GM18526 (cell line): Measurements from ENCODE around the gene VWA3B.

Experiments
- POLR2A ChIP-seq: IDR thresholded peaks from 3 replicates; pipeline ENCODE4 v1.6.1; 2011; ENCODE audit not compliant: insufficient read length; ENCODE audit errors: extremely low read depth

VWA3B gene

DNA sequence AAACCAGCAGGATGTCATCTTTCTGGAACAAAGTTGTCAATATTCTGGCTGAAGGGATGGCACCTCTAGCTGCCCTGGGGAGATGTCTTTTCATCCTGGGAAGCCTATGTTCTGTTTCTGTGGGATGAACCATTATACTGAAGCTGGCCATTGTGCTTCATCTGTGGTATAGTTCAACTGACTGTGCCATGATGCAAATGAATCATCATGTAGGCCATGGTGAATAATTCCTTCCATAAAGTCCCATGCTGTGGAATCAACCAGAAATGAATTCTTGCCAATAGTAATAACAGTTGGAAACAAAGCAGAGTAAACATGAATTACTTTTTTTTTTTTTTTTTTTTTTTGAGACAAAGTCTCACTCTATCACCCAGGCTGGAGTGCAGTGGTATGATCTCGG is 195.1 kb downstream of the VWA3B start:
- TF ChIP-seq POLR2A: no peak

DNA sequence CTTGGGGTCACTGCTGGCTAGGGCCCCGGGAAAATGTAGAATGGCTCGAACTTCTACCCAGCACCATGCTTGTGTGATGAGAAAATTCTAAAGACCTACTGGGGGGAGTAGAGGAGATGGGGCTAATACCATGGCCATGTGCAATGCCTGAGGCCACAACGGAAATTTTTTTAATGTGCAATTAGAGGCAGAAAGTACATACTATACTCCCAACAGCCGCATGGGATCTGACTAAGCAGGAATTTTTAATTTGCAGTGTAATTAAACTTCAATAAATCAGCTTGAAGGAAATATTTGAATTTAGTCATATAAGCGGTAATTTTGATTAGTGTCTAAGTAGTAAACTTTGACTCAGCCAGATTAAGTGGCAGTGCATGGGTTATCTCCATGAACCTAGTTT is 206.1 kb downstream of the VWA3B start:
- TF ChIP-seq POLR2A: no peak

DNA sequence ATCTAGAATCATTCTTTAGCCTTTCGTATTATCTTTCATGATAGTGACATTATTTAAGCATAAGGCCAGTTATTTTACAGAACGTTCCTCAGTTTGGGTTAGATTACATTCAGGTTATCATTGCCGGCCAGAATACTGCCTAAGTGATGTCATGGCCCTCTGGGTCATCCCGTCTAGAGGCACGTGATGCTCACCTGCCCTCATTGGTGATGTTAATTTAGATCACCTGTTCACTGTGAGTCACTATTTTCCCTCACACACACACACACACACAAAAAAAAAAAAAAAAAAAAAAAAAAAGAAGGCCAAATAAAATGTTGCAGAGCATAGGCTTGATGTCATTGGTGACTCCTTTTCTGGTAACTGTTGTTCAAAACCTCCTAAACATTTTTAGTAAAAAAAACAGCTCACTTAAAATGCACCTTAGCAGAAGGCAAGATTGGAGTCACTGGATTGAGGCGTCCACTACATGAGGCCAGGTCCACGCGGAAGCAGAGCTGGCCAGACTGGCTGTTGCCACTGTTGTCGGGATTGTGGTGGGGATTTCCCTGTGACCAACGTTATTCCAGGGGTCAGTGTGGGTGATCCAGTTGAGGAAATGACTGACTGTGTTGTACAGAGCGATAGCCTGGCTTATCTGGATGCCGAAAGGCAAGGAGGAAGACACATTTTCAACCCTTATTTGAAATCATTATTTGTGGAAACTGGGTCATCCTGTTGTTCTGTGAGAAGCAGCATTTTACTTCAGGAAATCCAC is 207.1 kb downstream of the VWA3B start:
- no peak for TF ChIP-seq POLR2A

DNA sequence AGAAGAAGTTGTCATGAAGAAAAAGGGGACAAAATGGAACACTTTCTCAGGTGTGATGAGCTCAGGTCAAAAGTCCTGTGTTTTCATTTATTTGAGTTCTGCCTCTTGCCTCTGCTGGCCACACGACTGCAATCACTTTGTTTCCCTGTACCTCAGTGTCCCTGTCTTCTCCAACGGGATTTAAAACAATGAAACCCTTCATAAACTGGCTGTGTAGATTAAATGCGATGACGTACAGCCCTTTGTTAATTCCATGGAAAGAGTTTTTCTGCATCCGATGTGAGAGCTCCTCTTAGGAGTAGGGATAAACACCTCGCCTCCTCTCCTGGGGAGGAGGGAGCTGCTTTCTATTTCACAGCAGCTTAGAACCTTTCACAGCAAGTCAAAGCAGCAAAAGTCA is 207.7 kb downstream of the VWA3B start:
- TF ChIP-seq POLR2A: no peak

DNA sequence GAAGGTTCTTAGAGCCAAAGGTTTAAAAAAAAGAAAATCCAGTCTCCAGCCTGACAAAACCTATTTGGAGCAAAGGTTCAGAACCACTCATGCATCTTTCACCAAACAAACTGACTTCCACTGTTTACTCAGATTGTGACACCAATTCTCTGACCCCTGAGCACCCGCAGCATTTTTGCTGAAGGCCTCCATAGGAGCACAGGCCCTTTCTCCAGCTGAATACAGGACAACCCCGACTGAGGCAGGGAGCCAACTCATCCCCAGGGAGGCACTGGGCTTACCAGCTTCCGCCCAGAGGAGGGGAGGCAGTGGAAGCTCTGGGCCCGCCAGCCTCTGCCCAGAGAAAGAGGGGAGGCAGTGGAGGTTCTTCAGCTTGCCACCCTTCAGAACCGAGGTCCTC is 208.3 kb downstream of the VWA3B start:
- TF ChIP-seq POLR2A: no peak

DNA sequence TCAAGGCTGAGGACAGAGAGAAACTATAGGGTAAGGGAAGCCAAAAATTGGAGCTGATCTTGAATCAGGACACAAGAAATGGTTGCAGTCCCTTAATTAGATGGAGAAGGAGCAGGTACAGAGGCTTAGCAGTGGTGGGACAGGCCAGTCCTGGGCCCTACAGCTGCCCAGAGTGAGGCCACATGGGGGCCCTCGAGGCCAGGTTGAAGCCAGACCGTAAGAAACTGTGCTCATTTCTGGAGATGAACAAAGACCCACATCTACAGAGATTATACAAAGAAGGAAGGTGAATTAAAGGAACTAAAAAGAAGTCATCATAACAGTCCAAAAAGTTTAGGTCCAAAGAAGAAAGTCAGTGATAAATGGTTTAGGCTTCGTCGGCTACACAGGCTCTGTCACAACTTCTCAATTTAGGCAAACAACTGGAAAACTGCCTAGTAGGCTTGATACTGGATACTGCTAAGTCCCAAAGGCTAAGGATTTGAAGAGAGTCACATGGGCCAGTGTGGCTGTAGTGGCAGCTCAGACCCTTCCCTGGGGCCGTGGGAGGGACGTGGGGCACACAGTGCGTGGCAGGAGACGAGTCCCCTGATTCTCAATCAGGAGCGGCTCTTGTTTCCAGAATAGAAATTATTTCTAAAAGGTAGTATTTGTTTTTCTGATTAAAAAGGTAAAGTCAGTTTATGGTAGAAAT is 208.9 kb downstream of the VWA3B start:
- no peak for TF ChIP-seq POLR2A

DNA sequence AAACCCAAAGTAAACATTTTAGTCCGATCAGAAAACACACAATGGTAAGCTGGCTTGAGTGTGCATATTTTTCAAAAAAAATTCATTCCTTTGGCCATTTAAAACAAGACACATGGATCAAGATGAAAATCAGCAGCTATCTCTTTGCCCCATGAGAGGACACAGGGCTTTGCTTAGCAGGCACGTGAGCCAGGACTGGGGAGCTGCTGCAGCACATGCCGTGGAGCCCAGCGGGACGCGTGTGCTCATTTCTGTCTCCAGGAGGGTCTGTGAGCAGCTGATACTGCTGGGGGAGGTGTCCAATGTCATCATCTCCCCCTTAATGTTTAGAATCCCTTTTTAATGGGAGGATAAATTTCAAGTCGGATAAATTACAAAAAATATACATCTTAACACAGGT is 209.5 kb downstream of the VWA3B start:
- TF ChIP-seq POLR2A: no peak

DNA sequence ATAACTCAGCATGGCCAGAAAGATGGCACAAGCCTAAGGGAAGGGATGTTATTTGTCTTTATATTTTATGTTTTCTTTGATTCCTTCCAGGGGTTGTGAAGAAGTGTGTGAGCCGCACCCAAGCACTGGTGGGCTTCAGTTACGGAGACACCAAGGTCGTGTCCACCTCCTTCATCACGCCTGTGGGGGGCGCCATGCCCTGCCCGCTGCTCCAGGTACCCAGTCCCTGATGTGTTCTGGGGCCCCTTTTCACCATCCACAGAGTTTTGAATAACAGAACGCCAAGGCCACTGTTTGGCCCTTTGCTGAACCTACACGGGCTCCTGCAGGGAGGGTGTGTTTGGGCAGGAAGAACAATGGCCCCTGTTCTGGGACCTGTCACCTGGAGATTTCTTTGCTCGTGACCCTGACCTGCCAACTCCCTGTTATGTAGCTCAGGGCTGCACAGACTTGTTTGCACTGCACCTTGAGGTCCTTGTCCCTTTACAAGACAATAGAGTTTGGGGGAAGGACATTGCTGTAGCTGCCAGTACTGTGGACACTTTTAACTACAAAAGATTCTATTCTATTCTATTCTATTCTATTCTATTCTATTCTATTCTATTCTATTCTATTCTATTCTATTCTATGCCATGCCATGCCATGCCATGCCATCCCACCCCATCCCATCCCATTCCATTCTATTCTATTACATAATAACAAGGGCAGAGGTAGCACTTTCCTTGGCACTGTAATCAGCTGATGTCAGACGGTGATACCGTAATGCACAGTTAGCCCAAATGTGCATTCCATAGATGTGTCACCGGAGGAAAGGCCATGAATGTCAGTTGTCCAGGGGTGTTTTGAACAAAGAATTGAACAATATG is 211.1 kb downstream of the VWA3B start:
- no peak for TF ChIP-seq POLR2A

DNA sequence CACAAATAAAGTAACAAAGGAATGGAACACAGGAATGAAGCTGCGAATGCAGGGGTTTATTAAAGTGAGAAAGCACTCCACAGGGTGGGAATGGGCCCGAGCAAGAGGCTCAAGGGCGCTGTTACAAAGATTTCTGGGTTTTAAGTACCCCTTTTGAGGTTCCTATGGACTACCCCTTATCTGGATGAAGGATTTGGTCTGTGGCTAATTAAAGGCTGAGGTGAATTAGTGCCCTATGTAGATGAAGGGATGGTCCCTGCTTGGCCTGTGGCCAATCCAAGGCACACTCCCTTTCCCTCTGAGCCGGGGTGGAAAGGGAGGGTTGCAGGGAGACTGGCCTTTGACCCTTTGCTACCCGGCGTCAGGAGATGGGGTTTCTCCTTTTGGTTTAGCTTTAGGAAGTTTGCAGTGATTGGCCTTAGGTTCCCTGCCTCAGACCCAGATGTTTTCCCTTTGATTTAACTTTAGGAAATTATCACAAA is 211.8 kb downstream of the VWA3B start:
- no peak for TF ChIP-seq POLR2A

DNA sequence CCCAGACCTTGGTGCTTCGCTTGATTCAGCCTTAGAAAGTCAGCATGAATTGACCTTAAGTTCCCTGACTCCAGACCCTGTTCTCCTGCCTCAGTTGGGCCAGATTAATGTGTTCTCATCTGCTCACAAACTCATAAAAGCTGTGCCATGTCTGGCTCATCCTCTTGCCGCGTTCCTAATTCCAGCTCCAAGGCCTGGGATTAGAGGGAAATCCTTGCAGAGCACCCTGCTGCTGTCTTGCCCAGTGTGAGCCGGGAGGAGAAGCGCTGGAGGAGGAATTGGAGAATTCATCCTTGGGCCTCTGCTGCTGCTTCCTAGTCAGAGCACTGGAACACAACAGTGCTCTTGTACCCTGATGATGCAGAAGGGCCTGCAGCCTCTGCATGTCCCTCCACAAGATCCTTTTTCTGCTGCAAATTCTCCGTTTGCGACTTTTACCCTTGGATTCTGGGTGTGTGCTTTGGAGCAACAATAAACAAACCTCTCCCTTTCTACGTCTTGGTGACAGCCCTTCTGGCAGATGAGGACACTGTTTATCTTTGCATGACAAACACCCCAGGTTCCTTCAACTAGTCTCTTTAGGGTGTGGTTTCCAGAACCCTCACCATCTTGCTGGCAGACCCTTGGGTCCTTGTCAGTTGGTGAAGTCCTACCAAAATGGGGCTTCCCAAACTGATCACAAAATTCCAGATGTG is 212.4 kb downstream of the VWA3B start:
- no peak for TF ChIP-seq POLR2A

DNA sequence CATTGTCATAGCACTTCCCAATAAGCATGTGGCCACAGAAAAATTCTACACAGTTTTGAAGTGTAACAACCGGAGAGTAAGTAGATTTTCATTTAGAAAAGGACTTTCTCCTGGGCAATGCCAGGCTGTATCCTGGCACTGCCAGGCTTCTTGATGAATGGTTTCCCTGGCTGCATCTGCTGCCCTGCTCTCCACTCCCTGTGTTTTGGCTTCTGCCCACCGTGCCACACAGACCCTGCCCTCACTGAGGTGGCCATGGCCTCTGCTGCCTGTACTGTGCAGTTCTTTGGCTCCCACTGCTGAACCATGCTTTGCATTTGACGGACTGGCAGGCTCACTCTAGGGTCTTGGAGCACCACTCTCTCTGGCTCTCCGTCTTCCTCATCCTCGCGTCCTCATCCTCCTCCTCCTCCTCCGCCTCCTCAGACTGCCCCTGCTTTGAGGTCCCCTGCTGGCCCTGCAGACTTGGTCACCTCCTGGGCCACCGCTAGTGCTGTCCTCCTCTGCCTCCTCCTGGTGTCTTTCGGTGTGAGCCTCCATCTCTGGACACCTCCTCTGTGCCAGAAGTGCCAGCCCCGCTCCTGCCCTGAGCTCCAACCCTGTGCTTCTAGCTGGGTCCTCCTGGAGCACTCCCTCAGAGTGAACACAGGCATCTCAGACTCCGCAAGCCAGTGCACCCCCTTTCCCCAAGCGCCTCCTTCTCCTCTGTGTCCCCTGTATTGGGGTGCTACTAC is 213.3 kb downstream of the VWA3B start:
- no peak for TF ChIP-seq POLR2A

DNA sequence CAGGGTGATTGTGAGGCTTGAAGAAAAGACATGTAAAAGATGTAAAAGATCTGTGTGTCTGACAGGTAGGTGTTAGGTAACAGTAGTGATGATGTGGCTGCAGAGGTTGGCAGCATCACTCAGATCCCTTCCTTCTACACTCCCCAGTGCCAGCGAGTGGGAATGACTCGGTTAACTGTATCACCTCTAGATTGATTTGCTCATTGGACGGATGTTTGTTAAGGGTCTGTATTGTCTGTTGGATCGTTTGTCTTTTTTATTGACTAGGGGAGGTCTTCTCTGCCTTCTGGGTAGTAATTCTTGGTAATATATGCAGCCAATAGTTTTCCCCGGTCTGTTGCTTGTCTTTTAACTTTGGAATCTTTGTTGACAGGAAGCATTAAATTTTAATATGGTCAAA is 214.5 kb downstream of the VWA3B start:
- TF ChIP-seq POLR2A: no peak

DNA sequence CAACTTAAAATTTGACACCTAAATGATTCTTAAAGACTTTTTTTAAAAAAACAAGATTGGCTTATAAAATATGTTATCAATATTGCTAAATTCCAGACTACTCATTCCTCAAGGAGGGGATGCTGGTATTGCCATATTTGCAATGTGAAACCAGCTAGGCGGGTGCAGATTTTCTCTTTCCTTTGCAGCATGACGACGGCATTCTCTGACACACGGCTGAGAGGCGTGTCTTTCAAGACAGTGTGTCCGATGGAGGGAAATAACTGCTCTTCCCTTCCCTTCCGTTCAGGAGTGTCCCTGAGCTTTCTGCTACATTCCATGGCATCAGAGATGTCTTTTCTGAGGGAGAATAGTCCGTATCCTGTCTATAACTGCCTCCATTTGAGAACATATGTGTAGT is 221.1 kb downstream of the VWA3B start:
- no peak for TF ChIP-seq POLR2A

DNA sequence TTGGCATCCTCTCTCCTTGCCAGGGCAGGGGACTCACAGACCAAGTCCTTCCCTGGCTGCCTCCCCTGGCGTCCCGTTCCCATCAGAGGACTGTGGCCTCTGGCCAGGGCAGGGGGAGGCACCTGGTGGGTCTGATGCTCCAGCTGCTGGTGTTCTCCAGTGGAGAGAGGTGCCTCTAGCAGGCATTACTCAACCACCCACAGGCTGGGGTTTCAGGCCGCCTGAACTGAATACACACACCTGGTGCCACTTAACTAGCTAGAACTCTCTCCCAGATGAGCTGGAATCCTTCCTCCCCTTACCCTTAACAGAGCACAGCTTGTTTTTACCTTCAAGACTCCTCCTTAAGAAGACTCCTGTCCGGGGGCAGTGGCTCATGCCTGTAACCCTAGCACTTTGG is 221.6 kb downstream of the VWA3B start:
- TF ChIP-seq POLR2A: no peak
